ENCODE data around the gene ZSWIM5.
"Not testable (repeated sequence)": the region's sequence is repeated elsewhere in the genome, so short reads cannot be mapped to it uniquely, and the experiment has no call there.

The ZSWIM5 gene

GRCh38 chr1:45148209-45148825, 58.1 kb downstream of the ZSWIM5 start:
- no peak for DNase-seq (ENCODE audit: low read depth in 1 of 2, low spot score in 1 of 2)

GRCh38 chr1:45146833-45147232, 59.6 kb downstream of the ZSWIM5 start:
- no peak for DNase-seq (ENCODE audit: low read depth in 1 of 2, low spot score in 1 of 2)

GRCh38 chr1:45141247-45142003, 65.0 kb downstream of the ZSWIM5 start:
- no peak for DNase-seq (ENCODE audit: low read depth in 1 of 2, low spot score in 1 of 2)

DNA sequence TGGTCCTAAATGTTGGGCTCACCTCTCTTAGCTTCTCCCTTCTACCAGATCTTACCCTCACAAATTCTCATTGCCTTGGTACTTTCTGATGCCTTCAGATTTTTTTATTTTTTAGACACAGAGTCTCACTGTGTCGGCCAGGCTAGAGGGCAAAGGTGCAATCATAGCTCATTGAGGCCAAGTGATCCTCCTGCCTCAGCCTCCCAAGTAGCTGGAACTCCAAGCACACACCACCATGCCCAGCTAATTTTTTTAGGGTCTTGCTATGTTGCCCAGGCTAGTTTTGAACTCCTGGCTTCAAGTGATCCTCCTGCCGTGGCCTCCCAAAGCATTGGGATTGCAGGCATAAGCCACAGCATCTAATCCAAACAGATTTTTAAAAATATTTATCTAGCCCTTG, 69.4 kb downstream of the ZSWIM5 start:
- no peak for DNase-seq (ENCODE audit: low read depth in 1 of 2, low spot score in 1 of 2)

GRCh38 chr1:45135316-45135715, 71.1 kb downstream of the ZSWIM5 start:
- no peak for DNase-seq (ENCODE audit: low read depth in 1 of 2, low spot score in 1 of 2)

GRCh38 chr1:45134461-45134873, 71.9 kb downstream of the ZSWIM5 start:
- no peak for DNase-seq (ENCODE audit: low read depth in 1 of 2, low spot score in 1 of 2)

DNA sequence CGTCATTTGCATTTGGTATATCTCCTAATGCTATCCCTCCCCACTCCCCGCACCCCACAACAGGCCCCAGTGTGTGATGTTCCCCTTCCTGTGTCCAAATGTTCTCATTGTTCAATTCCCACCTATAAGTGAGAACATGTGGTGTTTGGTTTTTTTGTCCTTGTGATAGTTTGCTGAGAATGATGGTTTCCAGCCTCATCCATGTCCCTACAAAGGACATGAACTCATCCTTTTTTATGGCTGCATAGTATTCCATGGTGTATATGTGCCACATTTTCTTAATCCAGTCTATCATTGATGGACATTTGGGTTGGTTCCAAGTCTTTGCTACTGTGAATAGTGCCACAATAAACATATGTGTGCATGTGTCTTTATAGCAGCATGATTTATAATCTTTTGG, 73.7 kb downstream of the ZSWIM5 start:
- not testable (repeated sequence) for DNase-seq (ENCODE audit: low read depth in 1 of 2, low spot score in 1 of 2)

- no peak for DNase-seq (ENCODE audit: low read depth in 1 of 2, low spot score in 1 of 2)
These were observed 83.0 kb downstream of the ZSWIM5 start for GRCh38 chr1:45123358-45123757.

GRCh38 chr1:45122724-45123123, 83.7 kb downstream of the ZSWIM5 start:
- DNase-seq (ENCODE audit: low read depth in 1 of 2, low spot score in 1 of 2): no peak

DNA sequence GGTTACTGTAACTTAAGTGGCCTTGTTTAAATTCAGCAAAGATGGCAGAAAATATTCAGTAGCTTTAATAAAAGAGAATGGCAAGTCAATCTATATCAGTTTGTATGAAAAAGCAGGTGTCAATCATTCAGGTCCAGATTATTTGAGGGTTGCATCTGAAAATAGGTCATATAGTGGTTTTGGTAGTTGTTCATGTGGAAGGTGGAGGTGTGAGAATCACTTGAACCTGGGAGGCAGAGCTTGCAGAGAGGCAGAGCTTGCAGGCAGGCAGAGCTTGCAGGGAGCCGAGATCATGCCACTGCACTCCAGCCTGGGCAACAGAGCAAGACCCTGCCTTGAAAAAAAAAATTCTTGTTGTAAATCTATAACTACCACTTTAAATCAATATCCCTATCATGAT, 88.6 kb downstream of the ZSWIM5 start:
- no peak for DNase-seq (ENCODE audit: low read depth in 1 of 2, low spot score in 1 of 2)

DNA sequence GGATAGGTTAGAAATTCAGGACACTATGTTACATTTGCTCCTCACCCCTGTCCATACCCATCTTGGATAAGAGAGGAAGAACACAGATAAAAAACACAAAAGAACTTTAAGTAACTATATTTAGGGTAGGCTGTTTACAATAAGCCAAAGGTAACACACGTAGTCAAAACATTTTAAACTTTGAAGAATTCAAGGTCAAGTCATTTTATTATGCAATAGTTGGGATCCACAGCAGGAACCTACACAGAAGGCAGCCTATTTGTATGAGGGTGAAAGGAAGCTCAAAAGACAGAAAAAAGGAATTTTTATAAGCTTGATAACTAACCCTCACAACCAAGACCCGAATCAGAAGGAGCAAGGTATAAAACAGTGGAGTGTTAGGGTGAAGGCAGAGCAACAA, 89.6 kb downstream of the ZSWIM5 start:
- no peak for DNase-seq (ENCODE audit: low read depth in 1 of 2, low spot score in 1 of 2)

DNA sequence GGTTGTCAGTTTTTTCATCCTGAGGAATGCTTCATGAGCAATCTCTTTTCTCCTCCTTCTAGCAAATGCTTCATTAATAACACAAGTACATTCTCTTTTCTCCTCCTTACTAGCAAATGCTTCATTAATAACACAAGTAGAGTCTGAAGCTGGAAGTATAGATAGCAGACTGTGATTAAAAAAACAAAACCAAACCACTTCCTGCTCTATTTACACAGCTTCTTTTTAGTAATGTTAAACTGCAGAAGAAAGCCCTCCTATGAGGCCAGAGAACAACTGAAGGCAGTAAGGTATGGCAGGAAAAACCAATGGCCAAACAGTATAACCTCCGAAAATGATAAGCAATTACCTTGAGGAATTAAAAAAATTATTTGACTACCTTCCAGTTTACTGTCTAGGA, 90.1 kb downstream of the ZSWIM5 start:
- DNase-seq (ENCODE audit: low read depth in 1 of 2, low spot score in 1 of 2): no peak

- DNase-seq (ENCODE audit: low read depth in 1 of 2, low spot score in 1 of 2): not testable (repeated sequence)
These were observed 91.2 kb downstream of the ZSWIM5 start for GRCh38 chr1:45115198-45115597.

- DNase-seq (ENCODE audit: low read depth in 1 of 2, low spot score in 1 of 2): no peak
These were observed 93.7 kb downstream of the ZSWIM5 start for GRCh38 chr1:45112661-45113060.

DNA sequence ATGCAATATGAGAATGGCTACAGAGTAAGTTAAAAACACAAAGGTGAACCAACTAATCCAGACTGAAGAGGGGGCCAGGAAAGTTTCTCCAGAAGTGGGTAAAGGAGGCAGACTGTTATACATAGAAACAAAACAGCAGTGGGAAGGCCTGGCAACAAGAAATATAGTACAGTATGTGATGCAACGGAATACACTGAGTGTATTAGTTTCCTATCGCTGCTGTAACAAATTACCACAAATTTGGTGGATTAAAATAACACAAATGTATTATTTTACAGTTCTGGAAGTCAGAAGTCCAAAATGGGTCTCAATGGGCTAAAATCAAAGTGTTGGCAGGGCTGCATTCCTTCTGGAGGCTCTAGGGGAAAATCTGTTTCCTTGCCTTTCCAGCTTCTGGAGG, 95.2 kb downstream of the ZSWIM5 start:
- DNase-seq (ENCODE audit: low read depth in 1 of 2, low spot score in 1 of 2): no peak

GRCh38 chr1:45107782-45108181, 98.6 kb downstream of the ZSWIM5 start:
- DNase-seq (ENCODE audit: low read depth in 1 of 2, low spot score in 1 of 2): no peak

DNA sequence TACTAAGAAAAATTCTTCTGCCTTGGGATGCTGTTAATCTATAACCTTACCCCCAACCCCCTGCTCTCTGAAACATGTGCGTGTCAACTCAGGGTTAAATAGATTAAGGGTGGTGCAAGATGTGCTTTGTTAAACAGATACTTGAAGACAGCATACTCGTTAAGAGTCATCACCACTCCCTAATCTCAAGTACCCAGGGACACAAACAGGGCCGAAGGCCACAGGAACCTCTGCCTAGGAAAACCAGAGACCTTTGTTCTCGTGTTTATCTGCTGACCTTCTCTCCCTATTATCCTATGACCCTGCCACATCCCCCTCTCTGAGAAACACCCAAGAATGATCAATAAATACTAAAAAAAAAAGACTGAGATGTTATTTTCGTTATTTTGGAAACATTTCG, 99.5 kb downstream of the ZSWIM5 start:
- DNase-seq (ENCODE audit: low read depth in 1 of 2, low spot score in 1 of 2): not testable (repeated sequence)

DNA sequence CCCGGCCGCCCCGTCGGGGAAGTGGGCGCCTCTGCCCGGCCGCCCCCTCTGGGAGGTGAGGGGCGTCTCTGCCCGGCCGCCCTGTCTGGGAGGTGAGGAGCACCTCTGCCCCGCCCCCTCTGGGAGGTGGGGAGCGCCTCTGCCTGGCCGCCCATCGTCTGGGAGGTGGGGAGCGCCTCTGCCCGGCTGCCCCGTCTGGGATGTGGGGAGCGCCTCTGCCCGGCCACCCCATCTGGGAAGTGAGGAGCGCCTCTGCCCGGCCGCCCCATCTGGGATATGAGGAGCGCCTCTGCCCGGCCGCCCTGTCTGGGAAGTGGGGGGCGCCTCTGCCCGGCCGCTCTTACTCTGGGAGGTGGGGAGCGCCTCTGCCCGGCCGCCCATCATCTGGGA, 100.3 kb downstream of the ZSWIM5 start:
- not testable (repeated sequence) for DNase-seq (ENCODE audit: low read depth in 1 of 2, low spot score in 1 of 2)

GRCh38 chr1:45105486-45106155, 100.8 kb downstream of the ZSWIM5 start:
- DNase-seq (ENCODE audit: low read depth in 1 of 2, low spot score in 1 of 2): not testable (repeated sequence)

DNA sequence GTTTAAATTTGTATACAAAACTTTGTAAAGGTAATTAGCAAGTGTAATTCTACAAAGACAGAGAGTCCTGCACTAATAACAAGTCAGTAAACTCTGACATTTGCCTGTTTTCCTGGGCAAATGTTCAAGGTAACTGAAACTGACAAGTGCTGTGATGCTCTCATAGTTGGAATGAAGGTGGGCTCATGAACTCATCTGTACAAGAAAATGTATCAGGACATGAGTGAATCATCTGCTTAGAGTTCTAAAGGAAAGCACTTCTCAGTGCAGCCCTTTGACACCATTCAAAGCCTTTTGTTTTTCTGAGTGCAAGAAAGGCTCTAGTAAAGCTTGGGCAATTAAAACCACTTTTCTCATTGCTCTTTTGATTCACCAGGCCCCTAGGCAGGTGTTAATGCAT, 102.9 kb downstream of the ZSWIM5 start:
- no peak for DNase-seq (ENCODE audit: low read depth in 1 of 2, low spot score in 1 of 2)

- no peak for DNase-seq (ENCODE audit: low read depth in 1 of 2, low spot score in 1 of 2)
These were observed 104.5 kb downstream of the ZSWIM5 start for GRCh38 chr1:45101947-45102346.

DNA sequence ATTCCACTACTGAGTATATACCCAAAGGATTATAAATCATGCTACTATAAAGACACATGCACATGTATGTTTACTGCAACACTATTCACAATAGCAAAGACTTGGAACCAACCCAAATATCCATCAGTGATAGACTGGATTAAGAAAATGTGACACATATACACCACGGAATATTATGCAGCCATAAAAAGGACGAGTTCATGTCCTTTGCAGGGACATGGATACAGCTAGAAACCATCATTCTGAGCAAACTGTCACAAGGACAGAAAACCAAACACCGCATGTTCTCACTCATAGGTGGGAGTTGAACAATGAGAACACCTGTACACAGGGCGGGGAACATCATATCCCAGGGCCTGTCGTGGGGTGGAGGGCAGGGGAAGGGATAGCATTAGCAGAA, 104.9 kb downstream of the ZSWIM5 start:
- not testable (repeated sequence) for DNase-seq (ENCODE audit: low read depth in 1 of 2, low spot score in 1 of 2)
